ENCODE measurements around the gene PCLO.
"Not testable (repeated sequence)": the region's sequence is repeated elsewhere in the genome, so short reads cannot be mapped to it uniquely, and the experiment has no call there.

Gene PCLO

GRCh38 chr7:82726038-82726800 lies 436.5 kb downstream of the PCLO start:
- DNase-seq, result no peak

GRCh38 chr7:82723411-82723810 lies 439.3 kb downstream of the PCLO start:
- no peak for DNase-seq

GRCh38 chr7:82722946-82723345 lies 439.7 kb downstream of the PCLO start:
- DNase-seq, result no peak

- DNase-seq, result no peak
Measured at GRCh38 chr7:82715344-82715743, 447.3 kb downstream of the PCLO start.

- no peak for DNase-seq
Measured at GRCh38 chr7:82714883-82715282, 447.8 kb downstream of the PCLO start.

GRCh38 chr7:82713506-82713905 lies 449.2 kb downstream of the PCLO start:
- DNase-seq, result no peak

- DNase-seq, result not testable (repeated sequence)
Measured at GRCh38 chr7:82706344-82706743, 456.3 kb downstream of the PCLO start.

- no peak for DNase-seq
Measured at GRCh38 chr7:82705517-82706260, 457.0 kb downstream of the PCLO start.

- DNase-seq, result no peak
Measured at GRCh38 chr7:82704121-82704520, 458.6 kb downstream of the PCLO start.

Data from NCI-H510A (cell line).